Measurements from ENCODE around the gene KRTAP5-9. TPM values are rescaled to one million over a fixed set of nuclear protein-coding genes. Genes with fewer than 3 reads are reported as not detected.
"Not testable (repeated sequence)": the region's sequence is repeated elsewhere in the genome, so short reads cannot be mapped to it uniquely, and the experiment has no call there.

KRTAP5-9 gene, protein sequence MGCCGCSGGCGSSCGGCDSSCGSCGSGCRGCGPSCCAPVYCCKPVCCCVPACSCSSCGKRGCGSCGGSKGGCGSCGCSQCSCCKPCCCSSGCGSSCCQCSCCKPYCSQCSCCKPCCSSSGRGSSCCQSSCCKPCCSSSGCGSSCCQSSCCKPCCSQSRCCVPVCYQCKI
- polyA plus RNA-seq (ENCODE audit: insufficient read length), result not detected

DNA sequence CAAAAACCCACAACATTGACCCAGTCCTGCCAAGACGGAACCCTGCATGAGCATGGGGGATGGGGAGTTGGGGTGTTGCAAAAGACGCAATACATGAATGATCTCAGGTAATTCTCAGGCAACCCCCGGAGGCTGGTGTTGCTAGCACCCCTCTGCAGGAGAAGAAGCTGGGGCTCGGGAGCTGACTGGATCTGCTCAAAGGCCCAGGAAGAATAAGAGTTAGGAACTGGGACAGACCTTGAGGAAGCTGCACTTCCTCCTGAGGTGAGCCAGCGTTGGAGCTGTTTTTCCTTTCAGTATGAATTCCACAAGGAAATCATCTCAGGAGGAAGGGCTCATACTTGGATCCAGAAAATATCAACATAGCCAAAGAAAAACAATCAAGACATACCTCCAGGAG lies at the start of gene KRTAP5-9:
TSS of gene KRTAP5-9 (plus strand) at position 301 of the 400 bp plus-strand sequence. CDS start 238 bp downstream, outside the sequence.
- no peak for DNase-seq (ENCODE audit: low read depth)

DNA sequence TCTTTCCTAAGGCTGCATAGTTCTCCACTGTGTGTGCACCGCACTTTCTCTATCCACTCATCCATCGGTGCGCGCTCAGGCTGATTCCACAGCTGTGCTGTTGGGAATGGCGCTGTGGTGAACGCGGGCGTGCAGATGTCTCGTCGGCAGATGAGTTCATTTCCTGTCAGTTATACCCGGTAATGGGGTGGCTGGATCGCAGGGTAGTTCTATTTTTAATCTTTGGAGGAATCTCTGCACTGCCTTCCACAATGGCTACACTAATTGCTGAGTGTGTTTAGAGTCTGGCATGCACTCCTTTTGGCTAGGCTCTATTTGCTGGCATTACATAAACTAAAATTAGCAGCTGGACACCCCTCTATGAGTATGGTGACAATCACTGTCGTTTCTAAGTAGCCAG lies 49.1 kb upstream of the KRTAP5-9 start:
- DNase-seq (ENCODE audit: low read depth), result no peak

DNA sequence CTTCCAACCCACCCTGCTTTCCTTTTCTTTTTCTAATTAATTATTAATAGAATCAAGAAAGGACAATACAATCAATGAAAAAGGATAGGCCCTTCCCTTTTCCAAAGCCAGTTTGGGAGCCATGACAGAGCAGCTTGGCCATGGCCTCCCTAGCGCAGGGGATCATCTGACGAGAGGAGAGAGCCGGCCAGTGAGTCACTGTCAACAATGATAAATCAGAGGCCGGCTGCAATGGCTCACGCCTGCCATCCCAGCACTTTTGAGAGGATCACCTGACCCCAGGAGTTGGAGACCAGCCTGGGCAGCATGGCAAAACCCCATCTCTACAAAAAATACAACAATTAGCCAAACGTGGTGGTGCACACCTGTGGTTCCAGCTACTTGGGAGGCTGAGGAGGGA lies 48.7 kb upstream of the KRTAP5-9 start:
- DNase-seq (ENCODE audit: low read depth), result no peak

DNA sequence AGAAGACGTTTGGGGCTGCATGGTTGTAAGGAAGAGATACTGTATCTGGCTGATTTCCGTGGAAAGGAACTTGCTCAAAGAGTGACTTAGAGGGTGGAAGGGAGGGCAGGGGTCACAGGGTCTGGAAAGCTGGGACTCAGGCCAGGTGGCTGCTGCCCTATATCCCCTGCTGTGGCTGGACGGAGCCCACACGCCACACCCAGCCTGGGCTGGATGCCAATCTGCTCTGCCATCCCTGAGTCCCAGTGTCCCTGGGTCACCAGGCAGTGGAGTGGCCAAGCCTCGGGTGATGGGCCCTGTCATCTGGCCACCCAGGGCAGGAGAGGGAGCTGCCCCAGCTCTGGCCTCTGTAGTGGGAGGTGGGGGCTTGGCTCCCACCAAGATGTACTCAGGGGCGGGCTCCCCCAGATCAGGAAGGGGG lies 47.6 kb upstream of the KRTAP5-9 start:
- no peak for DNase-seq (ENCODE audit: low read depth)

DNA sequence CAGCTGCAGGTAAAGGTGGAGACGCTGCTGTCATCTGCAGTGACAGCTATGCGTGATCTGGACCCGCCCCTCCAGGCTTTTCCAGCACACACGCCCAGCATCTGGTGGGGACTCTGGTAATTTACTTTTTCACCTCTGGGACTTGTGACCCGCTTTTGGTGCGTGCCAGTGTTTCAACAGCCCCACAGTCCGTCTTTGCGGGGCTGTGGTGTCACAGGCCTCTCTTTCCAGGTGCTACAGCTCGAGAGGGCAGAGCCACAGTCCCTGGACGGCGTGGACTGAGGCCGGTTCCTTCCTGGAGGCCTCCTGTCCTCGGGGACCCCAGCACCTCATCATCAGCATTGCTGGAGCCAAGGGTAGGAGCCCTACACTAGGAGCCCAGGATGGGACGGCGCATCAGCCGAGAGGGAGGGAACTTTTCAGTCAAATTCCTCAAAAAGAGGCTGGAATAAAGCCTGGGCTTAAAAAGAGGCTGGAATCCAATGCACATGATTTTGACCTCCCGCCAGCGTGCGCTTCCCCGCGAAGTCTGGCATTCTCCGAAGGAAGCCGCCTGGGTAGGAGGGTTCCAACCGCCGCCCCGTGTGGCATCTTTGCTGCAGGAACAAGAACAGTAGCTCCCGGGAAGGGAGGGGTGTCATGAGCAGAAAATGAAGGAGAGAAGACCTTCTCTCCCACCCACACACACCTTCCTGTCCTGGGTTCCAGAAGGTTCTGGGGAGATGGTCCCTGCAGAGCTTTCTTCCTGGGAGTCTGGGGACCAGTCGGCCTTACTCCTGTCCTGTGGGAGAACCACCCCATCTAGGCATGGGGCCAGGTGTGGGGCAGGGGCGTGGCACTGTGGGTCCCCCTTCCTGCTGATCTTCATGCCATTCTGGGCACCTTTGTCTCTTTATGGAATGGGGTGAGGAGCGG lies 46.9 kb upstream of the KRTAP5-9 start:
- DNase-seq (ENCODE audit: low read depth), result no peak

DNA sequence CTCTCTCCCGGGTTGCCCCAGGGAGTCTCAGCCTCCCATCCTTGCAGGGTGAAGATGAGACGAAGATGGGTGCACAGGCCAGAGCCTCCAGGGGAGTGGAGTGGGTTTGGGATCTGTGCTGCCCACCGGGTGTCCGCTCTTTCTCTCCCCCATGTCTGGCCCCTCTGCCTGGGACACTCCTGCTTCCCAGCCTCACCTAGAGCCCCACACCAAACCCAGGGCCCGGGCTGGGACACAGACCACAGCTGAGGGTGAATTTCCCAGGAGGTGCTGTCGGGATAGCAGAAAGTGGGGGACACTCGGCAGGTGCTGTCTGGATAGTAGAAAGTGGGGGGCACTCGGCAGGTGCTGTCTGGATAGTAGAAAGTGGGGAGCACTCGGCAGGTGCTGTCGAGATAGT lies 46.2 kb upstream of the KRTAP5-9 start:
- no peak for DNase-seq (ENCODE audit: low read depth)

DNA sequence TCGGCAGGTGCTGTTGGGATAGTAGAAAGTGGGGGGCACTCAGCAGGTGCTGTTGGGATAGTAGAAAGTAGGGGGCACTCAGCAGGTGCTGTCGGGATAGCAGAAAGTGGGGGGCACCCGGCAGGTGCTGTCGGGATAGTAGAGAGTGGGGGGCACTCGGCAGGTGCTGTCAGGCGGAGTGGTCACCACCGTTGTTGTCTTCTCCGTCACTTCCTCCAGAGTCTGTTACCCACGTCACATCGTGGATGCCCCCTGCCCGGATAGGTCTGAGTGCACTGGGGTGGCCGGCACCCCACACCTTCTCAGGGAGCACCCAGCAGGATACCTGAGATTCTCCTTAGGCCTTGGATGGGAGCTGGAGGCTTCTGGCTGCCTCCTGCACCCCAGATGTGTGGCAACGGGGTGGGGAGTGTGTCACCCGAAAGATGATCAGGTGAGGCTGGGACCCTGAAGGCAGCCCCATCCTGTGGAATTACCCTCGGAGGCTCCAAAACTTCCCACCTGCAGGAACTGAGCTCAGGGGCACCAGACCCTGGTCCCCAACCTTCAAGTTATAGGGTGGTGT lies 45.3 kb upstream of the KRTAP5-9 start:
- DNase-seq (ENCODE audit: low read depth), result no peak

DNA sequence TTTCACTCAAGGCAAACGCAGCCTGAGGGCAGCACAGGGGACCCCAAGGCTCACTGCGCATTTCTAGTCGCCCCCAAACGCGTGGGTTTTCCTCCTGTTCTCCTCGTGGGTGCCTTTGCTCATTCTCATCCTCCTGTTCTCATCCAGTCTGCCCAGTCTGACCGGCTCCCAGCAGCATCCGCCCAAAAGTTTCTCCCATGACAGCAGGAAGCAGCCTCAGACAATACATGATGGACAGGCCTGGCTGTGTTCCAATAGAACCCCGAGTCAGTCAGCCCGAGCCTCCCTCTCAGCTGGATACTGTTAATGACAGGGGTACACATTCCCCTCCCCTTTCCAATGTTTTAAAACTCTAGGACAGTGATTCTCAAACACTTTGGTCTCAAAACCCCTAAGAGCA lies 43.7 kb upstream of the KRTAP5-9 start:
- no peak for DNase-seq (ENCODE audit: low read depth)

DNA sequence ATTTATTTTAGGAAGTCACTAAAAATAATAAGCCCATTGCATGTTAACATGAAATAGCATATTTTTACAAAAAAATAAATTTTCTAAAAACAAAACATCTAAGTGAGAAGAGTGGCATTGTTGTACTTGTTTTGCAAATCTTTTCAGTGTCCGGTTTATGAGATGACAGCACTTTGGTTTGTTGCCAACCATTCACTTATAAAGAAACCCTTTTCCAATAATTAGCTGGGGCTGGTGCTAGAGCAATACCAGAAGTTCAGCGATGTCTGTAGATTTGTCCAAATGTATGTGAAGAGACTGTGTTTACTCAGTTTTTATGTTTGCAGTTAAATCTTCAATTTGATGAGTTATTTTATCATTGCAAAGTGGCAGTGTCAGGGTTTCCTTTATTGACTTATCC lies 43.2 kb upstream of the KRTAP5-9 start:
- no peak for DNase-seq (ENCODE audit: low read depth)

DNA sequence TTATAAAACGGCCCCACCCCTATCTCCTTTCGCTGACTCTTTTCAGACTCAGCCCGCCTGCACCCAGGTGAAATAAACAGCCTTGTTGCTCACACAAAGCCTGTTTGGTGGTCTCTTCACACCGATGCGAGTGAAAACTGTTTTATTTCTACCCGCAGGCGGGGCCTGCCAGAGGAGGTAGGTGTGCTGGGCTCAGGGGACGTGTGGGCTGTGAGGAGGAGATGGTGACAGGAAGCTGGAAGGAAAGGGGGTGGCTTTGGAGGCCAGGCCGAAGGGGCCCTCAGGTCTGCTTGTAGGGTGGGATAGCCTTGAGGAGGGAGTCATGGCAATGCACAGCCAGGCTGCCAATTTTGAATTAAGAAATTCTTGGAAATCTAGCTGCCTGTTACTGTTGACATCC lies 42.4 kb upstream of the KRTAP5-9 start:
- DNase-seq (ENCODE audit: low read depth), result no peak

DNA sequence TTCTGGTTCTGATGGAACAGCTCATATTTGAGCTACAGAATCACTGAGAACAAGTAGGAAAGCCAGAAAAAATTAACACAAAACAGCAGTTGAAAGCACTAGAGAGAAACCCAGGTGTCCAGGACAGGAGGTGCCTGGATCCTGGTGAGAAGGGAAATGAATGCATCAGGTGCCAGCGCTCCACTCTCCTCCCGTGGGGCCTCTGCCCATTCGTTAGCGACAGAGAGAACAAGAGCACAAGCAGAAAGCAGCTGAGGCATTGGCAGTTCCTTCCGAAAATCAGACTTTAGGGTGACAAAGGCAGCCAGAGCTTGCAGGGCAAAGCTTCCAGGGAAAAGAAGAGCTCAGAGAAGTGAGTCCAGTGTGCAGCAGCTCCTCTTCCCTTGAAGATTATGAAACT lies 41.1 kb upstream of the KRTAP5-9 start:
- DNase-seq (ENCODE audit: low read depth), result no peak

DNA sequence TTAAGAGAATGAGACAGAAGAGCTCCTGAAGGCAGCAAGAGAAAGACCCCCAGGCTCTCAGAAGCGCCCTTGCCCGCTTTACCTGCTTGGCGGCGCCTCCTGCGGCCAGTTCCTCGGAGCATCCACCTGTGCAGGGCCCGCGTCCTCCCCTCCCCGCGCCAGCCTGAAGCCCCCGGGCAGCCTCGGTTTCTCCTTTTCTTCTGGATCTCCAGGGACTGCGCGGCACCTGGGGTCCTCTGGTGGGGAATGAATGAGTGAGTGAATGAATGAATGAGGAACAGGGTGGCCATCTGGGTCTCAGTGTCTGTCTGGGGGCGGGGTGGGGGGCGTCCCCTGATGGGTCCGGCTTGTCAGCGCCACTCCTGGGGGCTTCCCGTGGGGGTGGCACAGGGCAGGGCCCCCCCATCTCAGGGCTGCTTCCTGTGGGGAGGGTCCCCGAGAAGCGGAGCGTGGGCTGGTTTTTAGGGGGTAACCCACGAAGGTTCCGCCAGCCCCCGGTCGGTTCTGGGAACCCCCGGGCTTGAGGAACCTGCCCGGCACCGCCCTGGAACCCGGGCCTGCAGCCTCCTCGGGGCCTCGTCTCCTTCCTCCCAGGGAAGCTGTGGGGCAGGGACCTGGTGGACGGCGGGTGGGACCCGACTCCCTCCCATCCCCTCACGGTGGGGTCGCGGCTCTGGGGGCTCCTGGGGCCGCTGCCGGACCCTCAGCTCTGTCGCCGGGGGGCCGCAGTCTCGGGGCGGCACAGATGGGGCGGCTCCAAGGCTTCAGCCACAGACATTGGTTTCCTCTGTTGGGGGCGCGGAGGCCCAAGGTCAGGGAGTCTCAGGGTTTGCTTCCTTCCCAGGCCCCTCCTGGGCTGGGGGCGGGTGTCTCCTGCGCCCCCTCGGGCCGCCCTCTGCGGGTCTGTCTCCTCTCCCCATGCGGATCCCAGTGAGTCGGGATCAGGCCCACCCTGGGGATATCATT lies 29.4 kb upstream of the KRTAP5-9 start:
- DNase-seq (ENCODE audit: low read depth), result no peak

DNA sequence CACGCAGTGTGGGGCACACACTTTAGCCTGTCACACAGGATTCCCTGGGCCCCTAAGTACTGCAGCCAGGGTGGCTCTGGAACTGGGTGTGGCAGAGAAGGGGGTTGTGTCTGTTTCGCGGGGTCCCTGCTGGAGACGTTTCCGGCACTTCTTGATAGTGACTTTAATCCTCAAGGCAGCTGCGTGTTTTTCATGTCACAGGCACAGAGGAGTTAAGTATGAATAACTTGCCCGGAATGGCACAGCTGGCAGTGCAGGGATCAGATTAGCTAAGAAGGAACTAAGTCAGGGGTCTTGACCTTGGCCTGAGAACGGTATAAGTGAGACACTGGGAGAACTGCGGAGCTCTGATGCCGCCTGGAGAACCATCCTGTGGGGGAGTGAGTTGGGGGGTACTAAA lies 28.7 kb upstream of the KRTAP5-9 start:
- DNase-seq (ENCODE audit: low read depth), result no peak

DNA sequence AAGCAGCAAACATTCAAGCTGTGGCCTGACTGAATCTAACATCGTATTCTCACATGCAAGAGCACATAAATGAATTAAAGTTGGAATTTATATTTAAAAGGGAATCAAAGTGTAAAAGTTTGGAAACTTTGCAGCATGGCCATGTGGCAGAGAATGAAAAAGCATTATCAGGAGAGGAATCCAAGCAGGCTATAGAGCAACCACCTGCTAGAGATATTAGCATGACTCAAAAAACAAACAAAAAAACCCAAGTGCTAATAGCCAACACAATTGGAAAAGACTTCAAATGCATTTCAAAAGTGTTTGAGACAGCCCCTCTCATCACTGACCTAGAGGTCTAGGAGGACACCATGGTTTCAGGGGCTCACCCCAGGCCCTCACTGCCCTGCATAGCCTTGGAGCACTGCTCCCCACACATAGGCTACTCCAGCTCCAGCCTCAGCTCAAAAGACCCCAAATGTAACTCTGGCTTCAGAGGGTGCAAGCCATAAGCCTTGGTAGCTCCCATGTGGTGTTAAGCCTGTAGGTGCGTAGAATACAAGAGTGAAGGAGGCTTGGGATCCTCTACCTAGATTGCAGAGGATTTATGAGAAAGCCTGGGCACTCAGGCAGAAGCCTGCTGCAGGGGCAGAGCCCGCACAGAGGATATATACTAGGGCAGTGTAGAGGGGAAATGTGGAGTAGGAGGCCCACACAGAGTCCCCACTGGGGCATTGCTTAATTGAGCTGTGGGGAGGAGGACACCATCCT lies 22.9 kb upstream of the KRTAP5-9 start:
- no peak for DNase-seq (ENCODE audit: low read depth)

DNA sequence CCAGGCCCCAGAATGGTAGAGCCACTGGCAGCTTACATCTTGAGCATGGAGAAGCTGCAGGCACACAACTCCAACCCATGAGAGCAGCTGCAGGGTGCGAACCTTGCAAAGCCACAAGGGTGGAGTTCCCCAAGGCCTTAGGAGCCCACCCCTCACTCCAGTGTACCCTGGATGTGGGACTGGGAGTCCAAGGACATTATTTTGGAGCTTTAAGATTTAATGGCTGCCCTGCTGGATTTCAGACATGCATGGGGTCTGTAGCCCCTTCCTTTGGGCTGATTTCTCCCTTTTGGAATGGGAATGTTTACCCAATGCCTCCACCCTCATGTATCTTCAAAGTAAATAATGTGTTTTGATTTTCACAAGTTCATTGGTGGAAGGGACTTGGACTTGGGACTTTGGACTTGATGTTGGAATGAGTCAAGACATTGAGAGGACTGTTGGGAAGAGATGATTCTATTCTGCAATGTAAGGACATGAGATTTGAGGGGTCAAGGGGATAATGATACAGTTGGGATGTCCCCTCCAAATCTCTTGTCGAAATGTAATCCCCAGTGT lies 22.2 kb upstream of the KRTAP5-9 start:
- no peak for DNase-seq (ENCODE audit: low read depth)

DNA sequence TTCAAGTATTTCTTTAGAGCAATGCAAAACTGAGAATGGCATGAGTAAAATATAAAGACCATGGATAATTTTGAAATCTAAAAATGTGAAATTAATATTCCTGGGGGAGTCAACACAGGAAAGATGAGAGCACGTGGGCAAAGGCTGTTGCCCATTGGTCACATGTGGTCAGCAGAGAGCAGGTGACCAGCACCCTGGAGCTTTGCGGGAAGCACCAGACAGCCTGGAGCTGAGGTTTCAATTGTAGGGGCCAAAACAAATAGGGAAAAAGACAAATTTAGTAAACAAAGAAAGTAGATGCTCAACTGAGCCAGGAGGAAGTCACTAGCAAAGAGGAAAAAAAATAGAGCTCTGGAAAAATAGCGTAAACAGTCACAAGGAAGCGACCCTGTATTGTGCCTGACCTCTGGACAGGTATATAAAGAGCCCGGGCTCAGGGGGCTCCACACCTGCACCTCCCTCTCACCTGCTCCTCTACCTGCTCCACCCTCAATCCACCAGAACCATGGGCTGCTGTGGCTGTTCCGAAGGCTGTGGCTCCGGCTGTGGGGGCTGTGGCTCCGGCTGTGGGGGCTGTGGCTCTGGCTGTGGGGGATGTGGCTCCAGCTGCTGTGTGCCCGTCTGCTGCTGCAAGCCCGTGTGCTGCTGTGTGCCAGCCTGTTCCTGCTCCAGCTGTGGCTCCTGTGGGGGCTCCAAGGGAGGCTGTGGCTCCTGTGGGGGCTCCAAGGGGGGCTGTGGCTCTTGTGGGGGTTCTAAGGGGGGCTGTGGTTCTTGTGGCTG lies 21.2 kb upstream of the KRTAP5-9 start, which contains the start of gene KRTAP5-7:
TSS of gene KRTAP5-7 (plus strand) at position 472 of the 780 bp plus-strand sequence. CDS start at position 506, 34 bp downstream.
- not testable (repeated sequence) for DNase-seq (ENCODE audit: low read depth)

DNA sequence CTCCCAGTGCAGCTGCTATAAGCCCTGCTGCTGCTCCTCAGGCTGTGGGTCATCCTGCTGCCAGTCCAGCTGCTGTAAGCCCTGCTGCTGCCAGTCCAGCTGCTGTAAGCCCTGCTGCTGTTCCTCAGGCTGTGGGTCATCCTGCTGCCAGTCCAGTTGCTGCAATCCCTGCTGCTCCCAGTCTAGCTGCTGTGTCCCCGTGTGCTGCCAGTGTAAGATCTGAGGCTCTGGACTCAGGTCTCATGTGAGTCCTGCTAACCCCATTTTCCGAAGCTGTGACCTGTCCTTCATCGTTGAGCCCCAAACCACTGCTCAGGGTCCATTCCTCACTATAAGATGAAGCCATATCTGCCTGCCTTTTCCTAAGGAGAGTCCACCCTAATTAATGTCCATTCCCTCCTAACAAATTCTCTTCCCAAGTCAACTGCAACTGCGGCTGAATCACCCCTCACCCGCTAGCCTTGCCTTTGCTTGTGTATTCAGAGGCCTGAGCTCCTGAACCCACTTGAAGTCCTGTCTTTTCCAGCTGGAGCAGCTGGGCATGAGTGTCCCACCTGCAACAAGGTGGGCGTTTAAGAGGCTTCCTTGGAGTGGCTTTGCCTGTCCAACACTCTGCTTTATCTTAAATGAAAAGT lies 20.5 kb upstream of the KRTAP5-9 start:
- no peak for DNase-seq (ENCODE audit: low read depth)

DNA sequence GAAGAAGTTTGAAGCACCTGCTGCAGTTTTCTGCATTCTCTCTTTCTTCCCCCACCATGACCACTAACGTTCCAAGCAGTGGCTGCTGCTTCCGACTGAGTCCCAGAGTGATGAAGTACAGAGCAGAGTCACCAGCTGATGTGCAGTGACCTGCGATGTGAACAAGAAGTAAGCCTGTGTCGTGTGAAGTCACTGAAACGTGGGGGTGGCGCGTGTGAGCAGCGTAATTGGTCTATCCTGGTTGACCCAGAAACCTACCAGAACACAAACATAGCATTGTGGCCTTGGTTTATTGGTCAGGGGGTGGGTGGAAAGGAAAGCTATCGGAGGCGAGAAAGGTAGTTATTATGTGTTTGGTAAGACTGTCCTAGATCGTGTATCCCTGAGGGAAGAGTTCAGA lies 17.6 kb upstream of the KRTAP5-9 start:
- no peak for DNase-seq (ENCODE audit: low read depth)

DNA sequence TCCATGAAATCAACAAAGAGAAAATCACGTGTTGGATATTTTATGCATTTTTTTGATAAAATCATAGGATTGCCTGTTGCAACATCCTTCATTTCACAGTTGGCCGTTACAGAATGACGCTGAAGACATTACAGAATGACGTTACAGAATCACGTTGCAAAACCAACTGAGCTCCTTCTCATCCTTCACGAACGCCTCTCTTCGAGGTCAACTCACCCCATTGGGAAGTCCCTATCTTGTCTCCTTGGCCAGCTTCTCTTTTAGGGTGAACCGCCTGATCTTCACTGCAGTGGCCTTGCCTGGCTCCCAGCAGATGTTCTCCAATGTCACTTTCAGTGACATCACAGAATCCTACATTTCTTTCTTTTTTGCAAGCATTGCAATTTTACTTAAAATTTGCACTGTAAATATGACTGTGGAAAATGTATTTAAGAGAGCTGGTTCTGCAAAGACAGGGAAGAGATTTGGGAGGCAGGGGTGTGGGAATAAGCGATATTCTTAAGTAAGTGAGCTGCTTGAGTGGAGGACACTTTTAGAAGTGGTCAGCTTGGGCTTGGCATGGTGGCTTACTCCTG lies 16.1 kb upstream of the KRTAP5-9 start:
- no peak for DNase-seq (ENCODE audit: low read depth)

Data from forelimb muscle (tissue), 1 donor.